Erythroblast (primary cell): ENCODE results near the gene SGCD.

Experiments used
- GATA1 ChIP-seq: IDR thresholded peaks from 2 replicates; pipeline ENCODE4 v1.6.1; 2011; ENCODE audit warnings: low read depth, mild to moderate bottlenecking, control low read depth, low read length, moderate library complexity
- POLR2A ChIP-seq: IDR thresholded peaks from 2 replicates; pipeline ENCODE4 v1.6.1; 2011; ENCODE audit warnings: mild to moderate bottlenecking, low read length

DNA sequence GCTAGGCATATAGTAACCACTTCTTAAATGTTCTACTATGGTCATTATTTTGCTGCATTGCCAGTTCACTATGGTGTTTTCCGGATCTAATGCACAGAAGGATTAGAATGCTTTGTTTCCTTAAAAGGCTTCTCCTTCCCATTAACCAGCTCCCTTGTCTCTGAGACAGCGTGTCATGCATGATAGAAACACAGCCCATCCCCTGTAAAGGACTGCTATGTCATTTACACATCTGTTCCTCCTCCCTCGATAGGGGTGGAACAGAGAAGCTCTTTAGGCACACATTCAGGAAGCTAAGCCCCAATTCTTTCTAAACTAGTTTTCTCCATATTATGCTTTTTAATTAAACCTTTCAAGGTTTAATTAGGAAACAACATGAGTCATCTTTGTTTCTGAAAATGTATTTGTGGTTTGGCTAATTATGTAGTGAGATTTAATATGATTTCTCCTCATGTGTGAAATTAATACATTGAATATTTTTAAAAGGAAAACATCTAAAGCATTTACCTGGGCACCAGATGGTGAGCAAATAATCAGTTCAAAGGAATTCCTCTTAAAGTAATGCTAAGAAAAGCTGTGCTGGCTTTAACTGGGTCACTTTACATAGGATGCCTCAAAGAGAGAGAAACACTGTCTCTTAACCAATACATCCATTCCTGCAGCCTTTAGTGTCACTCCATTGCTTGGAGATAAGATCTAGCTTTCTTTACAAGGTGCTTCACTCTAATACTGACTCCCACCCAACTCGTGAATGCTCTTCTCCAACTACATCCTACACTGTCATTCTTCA is 389.8 kb downstream of the SGCD start:
- TF ChIP-seq POLR2A (no peak), GATA1 (no peak)
